HFF-Myc (cell line): ENCODE data around the gene BCL2L11.

Experiments used
- DNase-seq: peaks from one replicate; pipeline ENCODE4 v3.0.0-alpha.2; 2011; ENCODE audit warnings: low read depth; ENCODE audit errors: extremely low read depth
- H3K4me3 ChIP-seq: replicated peaks from 2 replicates; pipeline ENCODE4 v1.5.1; 2011; ENCODE audit warnings: low read depth, mild to moderate bottlenecking, control low read depth, low read length
- CTCF ChIP-seq: IDR thresholded peaks from 2 replicates; pipeline ENCODE4 v1.5.1; 2012; ENCODE audit warnings: mild to moderate bottlenecking, low read depth, low read length, control low read depth; ENCODE audit errors: missing control alignments

Gene BCL2L11

GRCh38 chr2:111216811-111217652 is 96.3 kb downstream of the BCL2L11 start:
- no peak for DNase-seq
- H3K4me3 ChIP-seq, result no peak overlapping the region
- TF ChIP-seq CTCF, result no peak
